IMR-90 (cell line): ENCODE measurements around the gene PHIP.

ENCODE experiments used
- BHLHE40 ChIP-seq: fragments of 150-350 bp; IDR thresholded peaks from 2 replicates; pipeline ENCODE4 v1.6.1; 2016; ENCODE audit warnings: mild to moderate bottlenecking, low read depth, low read length
- CEBPB ChIP-seq: IDR thresholded peaks from 2 replicates; pipeline ENCODE4 v1.6.1; 2012; ENCODE audit warnings: low read depth, low read length, improper control_type of control experiment
- CHD1 ChIP-seq: IDR thresholded peaks from 2 replicates; pipeline ENCODE4 v1.6.1; 2012; ENCODE audit warnings: low read depth, low read length, improper control_type of control experiment
- FOS ChIP-seq: fragments of 150-350 bp; IDR thresholded peaks from 2 replicates; pipeline ENCODE4 v1.6.1; 2016; ENCODE audit warnings: low read depth, low read length
- MAFK ChIP-seq: IDR thresholded peaks from 2 replicates; pipeline ENCODE4 v1.6.1; 2012; ENCODE audit warnings: low read depth, low read length, improper control_type of control experiment
- MAZ ChIP-seq: IDR thresholded peaks from 2 replicates; pipeline ENCODE4 v1.6.1; 2012; ENCODE audit warnings: low read depth, mild to moderate bottlenecking, low read length, improper control_type of control experiment, moderate library complexity, borderline replicate concordance
- MXI1 ChIP-seq: IDR thresholded peaks from 2 replicates; pipeline ENCODE4 v1.6.1; 2012; ENCODE audit warnings: low read depth, mild to moderate bottlenecking, low read length, moderate library complexity, borderline replicate concordance
- POLR2A ChIP-seq: IDR thresholded peaks from 2 replicates; pipeline ENCODE4 v1.6.1; 2012; ENCODE audit warnings: mild to moderate bottlenecking, low read depth, low read length
- RAD21 ChIP-seq: IDR thresholded peaks from 2 replicates; pipeline ENCODE4 v1.6.1; 2012; ENCODE audit warnings: low read length, improper control_type of control experiment
- RCOR1 ChIP-seq: IDR thresholded peaks from 2 replicates; pipeline ENCODE4 v1.6.1; 2012; ENCODE audit warnings: mild to moderate bottlenecking, low read length, improper control_type of control experiment; ENCODE audit not compliant: insufficient replicate concordance
- SMC3 ChIP-seq: fragments of 150-350 bp; IDR thresholded peaks from 2 replicates; pipeline ENCODE4 v1.6.1; 2016; ENCODE audit warnings: low read depth, mild to moderate bottlenecking, antibody characterized with exemption, low read length, moderate library complexity
- TF ChIP-seq, protein P1 (sequence below): conservative IDR thresholded peaks from 2 replicates; pipeline ENCODE4 v1.5.1; 2012; ENCODE audit warnings: mild to moderate bottlenecking, low read depth, low read length, improper control_type of control experiment
- TF ChIP-seq, protein P2 (sequence below): fragments of 150-350 bp; IDR thresholded peaks from 2 replicates; pipeline ENCODE4 v1.6.1; 2017; ENCODE audit warnings: mild to moderate bottlenecking, antibody characterized with exemption, low read length, low read depth
- TF ChIP-seq, protein P3 (sequence below): fragments of 150-350 bp; IDR thresholded peaks from 2 replicates; pipeline ENCODE4 v1.6.1; 2016; ENCODE audit warnings: low read depth, mild to moderate bottlenecking, low read length, moderate library complexity, borderline replicate concordance

- TF ChIP-seq POLR2A (no peak), MAZ (no peak), CEBPB (no peak), MAFK (no peak), BHLHE40 (no peak), FOS (no peak), SMC3 (no peak), MXI1 (no peak), RAD21 (no peak), CHD1 (no peak), RCOR1 (no peak)
- TF ChIP-seq, protein P1, sequence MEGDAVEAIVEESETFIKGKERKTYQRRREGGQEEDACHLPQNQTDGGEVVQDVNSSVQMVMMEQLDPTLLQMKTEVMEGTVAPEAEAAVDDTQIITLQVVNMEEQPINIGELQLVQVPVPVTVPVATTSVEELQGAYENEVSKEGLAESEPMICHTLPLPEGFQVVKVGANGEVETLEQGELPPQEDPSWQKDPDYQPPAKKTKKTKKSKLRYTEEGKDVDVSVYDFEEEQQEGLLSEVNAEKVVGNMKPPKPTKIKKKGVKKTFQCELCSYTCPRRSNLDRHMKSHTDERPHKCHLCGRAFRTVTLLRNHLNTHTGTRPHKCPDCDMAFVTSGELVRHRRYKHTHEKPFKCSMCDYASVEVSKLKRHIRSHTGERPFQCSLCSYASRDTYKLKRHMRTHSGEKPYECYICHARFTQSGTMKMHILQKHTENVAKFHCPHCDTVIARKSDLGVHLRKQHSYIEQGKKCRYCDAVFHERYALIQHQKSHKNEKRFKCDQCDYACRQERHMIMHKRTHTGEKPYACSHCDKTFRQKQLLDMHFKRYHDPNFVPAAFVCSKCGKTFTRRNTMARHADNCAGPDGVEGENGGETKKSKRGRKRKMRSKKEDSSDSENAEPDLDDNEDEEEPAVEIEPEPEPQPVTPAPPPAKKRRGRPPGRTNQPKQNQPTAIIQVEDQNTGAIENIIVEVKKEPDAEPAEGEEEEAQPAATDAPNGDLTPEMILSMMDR = no peak
- TF ChIP-seq, protein P2, sequence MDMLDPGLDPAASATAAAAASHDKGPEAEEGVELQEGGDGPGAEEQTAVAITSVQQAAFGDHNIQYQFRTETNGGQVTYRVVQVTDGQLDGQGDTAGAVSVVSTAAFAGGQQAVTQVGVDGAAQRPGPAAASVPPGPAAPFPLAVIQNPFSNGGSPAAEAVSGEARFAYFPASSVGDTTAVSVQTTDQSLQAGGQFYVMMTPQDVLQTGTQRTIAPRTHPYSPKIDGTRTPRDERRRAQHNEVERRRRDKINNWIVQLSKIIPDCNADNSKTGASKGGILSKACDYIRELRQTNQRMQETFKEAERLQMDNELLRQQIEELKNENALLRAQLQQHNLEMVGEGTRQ = no peak
- TF ChIP-seq, protein P3, sequence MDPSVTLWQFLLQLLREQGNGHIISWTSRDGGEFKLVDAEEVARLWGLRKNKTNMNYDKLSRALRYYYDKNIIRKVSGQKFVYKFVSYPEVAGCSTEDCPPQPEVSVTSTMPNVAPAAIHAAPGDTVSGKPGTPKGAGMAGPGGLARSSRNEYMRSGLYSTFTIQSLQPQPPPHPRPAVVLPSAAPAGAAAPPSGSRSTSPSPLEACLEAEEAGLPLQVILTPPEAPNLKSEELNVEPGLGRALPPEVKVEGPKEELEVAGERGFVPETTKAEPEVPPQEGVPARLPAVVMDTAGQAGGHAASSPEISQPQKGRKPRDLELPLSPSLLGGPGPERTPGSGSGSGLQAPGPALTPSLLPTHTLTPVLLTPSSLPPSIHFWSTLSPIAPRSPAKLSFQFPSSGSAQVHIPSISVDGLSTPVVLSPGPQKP = no peak
Observed at GRCh38 chr6:78935553-78935952, 142.5 kb downstream of the PHIP start.
